Activated T-cell treated with anti-CD3 and anti-CD28 coated beads, Interleukin-2, amount 50 U/mL, for 1 hour (primary cell): ENCODE data around the gene LAIR2.
"Not testable (repeated sequence)": the region's sequence is repeated elsewhere in the genome, so short reads cannot be mapped to it uniquely, and the experiment has no call there.

ENCODE experiments used
- DNase-seq: peaks from one replicate; pipeline ENCODE4 v3.0.0-alpha.2; 2020

Gene LAIR2

DNA sequence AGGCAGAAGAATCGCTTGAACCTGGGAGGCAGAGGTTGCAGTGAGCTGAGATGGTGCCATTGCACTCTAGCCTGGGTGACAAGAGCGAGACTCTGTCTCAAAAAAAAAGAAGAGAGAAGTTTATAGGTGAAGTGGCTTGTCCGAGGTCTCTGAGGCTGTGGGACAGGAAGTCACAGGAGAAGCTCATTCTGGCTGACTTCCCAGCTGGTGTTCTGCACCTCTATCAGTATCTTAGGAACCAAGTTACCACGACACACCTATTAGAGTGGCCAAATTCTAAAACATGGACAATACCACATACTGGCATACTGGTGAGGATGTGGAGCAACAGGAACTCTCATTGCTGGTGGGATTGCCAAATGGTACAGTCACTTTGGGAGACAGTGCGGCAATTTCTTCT is 7.3 kb upstream of the LAIR2 start:
- DNase-seq = not testable (repeated sequence)

GRCh38 chr19:54497747-54498450 is 4.7 kb upstream of the LAIR2 start:
- DNase-seq = not testable (repeated sequence)

- DNase-seq = not testable (repeated sequence)
Measured at GRCh38 chr19:54498451-54498772, 4.2 kb upstream of the LAIR2 start.

DNA sequence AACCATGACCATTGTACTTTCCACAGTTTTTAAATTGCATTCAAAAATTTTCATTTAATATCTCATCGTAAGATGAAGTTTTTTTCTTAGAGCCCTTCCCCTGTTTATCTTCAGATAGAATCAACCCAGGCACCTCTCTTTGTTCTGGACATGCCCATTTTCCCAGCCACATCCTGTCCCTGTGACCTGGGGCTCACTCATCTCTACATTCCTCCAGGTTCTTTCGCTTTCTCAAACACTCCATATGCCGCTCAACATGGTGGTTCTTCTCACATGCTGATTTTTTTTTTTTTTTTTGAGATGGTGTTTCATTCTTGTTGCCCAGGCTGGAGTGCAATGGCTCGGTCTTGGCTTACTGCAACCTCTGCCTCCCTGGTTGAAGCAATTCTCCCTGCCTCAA is 2.9 kb downstream of the LAIR2 start:
- not testable (repeated sequence) for DNase-seq

- no peak for DNase-seq
Measured at GRCh38 chr19:54506079-54506478, 3.4 kb downstream of the LAIR2 start.

DNA sequence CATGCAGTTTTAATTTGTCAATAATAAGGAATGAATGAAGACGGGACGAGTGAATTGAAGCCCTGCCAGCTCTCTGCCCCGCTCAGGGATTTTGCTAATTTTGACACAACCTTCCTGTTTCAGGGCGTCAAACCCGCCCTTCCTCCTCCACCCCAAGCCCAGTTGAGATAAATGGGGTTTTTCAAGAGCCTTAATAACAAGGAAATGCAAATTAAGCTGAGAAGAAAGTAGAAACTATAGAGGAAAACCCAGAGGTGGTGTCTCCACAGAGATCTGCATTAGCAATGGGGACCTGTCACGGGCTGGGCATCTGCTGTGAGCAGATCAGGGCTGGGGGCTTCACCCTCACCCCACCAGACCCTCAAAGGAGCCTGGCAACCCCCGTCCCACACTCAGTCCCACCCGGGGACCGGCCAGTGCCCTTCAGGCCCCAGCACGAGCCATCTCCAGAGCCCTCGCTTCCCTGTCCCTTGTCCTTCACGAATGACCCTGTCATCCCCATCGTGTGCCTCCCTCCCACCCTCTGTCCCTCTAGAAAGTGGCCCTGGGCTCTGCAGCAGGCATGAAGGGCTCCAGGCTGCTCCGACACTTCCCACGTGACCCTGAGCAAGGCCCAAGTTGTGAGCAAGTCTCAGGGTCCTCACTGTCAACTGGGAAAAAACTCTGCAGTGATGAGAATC is 4.5 kb downstream of the LAIR2 start:
- DNase-seq = not testable (repeated sequence)

DNA sequence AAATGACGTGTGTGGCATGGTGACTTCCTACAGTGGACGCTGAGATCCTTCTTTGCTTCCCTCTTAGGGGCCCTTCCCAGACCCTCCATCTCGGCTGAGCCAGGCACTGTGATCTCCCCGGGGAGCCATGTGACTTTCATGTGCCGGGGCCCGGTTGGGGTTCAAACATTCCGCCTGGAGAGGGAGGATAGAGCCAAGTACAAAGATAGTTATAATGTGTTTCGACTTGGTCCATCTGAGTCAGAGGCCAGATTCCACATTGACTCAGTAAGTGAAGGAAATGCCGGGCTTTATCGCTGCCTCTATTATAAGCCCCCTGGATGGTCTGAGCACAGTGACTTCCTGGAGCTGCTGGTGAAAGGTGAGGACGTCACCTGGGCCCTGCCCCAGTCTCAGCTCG is 5.2 kb downstream of the LAIR2 start:
- no peak for DNase-seq

DNA sequence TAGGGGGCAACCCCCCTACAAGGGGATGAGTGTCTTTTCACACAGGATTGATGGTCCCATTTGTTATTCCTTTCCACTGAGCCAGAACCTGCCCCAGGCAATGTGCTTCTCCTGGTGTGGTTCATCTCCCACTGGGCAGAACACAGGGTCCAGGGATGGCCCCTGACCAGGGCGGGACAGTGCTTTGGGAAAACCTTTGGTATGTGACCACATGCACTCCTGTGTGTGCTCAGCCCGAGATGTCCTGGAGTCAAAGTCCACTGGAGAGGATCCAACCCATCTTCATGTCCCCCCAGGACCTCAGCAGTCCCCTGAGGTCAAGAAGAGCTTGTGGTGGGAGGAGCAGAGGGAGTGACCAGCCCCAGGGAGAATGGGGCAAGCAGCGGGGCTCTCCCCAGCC is 5.9 kb downstream of the LAIR2 start:
- not testable (repeated sequence) for DNase-seq

DNA sequence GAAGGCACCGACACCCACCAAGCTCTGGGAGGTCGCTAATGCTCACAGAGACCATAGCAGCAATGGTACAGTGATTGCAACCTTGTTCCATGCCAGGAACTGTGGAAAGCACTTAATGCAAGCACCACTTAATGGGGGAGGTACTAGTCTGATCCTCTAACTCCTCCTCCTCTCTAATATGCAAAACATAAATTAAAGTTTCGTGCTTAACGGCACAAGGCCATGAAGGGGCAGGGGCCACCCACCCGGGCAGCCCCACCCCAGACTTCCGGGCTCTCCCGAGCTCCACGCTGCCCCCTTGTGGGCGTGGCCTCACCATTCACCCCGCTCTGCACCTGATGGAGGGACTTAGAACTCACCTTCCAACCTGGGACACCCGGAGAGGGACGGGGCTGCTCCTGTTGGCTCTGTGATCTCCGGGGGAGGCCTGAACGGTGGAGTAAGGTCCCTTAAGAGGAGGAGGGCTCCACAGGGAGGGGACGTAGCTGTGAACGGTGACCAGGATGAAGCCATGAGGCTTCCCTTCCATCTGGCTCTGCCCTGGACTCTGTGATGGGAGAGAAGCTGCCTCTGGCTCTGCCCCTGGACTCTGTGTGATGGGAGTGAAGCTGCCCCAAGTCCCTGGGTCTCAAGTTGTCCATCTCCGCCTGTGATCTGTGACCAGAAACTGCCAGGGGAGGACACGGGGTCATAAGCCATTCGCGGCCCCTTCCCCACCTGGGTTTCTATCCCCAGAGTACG is 6.7 kb downstream of the LAIR2 start:
- DNase-seq = not testable (repeated sequence)

DNA sequence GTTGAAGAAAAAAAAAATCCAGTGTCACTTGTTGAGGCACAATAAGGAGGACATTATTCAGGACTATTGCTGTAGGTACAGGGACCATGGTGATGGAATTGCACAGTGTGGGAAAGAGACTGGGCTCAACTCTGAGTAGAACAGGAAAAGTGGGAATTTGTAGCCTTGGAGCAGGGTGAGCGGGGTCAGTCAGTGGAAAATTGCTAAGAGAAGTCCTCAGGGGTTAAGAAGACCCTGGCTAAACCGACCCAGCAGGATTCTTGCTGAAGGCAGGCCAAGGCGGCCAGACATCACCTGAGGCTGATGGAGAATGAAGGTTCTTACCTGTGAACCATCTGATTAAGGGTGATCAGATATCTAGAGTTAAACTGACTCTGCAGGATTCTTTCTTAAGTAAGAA is 12.5 kb downstream of the LAIR2 start:
- DNase-seq = no peak

- DNase-seq = peak; percentile 51
Measured at GRCh38 chr19:54517483-54517882, 14.9 kb downstream of the LAIR2 start.

DNA sequence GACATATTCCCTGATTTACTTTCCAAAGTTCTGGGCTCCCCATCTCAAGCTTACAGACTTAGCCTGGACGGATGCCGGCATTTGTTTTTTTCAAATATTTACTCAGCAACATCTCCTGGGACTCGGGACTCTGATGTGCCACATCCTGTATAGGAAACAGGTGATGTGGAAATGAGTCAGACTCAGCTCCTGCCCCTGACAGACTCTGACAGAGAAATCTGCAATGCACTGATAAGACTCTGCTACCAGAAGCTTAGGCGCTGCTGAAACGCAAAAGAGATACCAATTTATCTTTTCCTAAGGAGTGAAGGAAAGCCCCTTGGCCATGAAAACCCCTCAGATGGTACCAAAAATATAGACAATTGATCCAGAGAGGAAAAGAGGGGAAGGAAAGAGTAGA is 16.2 kb downstream of the LAIR2 start:
- DNase-seq = no peak

DNA sequence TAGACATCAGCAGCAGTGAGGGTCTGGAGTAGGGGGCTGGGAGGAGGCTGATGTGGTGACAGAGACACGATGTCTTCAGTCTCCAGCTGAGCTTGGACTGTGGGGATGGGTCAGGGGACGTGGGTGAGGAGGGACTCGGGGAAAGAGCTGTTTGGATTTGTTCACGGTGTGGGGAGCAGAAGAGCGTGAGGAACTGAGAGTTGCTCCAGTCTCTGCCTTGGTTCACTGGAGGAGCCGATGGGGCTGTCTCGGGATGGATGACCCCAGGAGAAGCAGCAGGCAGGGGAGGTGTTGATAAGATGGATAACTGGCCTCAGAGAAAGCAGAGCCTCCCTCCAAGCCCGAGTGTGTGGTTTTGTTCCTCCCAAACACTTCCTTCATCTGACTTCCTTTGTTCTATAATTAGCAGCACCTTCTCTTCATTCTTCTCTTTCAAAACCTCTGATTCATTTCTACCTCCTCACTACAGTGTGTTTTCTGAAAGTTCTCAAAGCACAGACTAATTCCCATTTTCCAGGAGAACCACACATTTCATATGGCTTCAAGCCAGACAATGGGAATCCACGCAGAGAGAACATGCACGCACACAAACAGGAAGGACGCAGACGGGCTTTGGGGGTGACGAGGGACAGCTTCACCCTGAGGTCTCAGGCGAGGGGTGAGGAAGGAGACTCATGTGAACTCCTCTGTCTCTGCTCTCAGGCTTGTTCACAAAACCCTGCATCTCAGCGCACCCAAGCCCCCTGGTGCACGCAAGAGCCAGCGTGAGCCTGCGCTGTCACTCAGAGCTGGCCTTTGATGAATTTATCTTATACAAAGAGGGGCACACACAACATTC is 18.6 kb downstream of the LAIR2 start:
- no peak for DNase-seq

DNA sequence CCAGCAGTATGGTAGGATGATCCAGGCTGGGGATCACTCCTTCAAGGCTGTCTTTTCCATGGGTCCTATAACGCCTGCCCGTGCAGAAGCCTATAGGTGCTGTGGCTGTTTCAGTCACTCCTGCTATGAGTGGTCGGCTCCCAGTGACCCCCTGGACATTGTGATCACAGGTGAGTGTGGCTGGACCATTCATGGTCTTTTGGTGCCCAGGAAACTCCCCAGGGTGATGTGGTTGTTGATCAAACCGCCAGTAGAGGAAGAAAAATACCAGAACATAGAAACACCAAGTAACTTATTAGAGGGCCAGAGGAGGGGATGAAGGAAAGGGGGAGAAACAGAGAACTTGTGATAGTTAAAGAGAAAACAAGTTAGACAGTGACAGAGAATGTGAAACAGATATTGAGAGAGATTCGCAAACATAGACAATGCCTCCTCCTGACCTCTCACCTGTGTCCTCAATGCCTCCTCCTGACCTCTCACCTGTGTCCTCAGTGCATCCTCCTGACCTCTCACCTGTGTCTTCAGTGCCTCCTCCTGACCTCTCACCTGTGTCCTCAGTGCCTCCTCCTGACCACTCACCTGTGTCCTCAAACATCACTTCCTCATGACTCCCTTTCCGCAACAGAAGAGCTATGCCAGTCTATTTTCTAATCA is 19.4 kb downstream of the LAIR2 start:
- DNase-seq = no peak

GRCh38 chr19:54523403-54523802 is 20.8 kb downstream of the LAIR2 start:
- no peak for DNase-seq

DNA sequence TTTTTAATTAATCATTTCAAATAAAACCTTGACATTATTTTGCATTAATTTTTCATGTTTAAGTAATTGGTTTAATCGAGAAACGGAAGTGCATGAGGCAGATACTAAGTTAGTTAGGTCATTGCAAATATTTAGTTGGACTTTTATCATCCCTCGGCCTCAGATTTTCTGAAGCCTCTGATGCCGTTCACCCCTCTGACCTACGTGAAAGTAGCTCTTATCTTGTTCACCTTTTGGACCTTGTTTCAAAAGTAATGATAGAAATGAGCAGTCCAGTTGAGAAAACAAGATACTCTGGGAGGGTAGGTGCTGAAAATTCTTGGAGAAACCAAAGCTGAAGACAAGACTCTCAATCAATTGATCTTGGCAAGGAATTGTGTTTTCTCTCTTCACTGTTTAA is 23.0 kb downstream of the LAIR2 start:
- DNase-seq = no peak

DNA sequence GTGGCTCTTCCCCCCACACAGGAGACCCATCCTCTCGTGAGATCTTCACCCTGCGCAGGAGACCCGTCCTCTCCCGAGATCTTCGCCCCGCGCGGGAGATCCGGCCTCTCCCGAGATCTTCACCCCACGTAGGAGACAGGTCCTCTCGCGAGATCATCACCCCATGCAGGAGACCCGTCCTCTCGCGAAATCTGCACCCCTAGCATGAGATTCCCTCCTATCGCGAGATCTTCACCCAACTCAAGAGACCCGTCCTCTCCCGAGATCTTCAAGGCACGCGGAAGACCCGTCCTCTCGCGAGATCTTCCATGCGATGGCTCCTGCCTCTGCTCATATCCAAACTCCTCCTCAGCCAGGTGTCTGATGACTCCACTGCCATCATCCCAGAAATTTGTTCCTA is 24.3 kb downstream of the LAIR2 start:
- DNase-seq = no peak

DNA sequence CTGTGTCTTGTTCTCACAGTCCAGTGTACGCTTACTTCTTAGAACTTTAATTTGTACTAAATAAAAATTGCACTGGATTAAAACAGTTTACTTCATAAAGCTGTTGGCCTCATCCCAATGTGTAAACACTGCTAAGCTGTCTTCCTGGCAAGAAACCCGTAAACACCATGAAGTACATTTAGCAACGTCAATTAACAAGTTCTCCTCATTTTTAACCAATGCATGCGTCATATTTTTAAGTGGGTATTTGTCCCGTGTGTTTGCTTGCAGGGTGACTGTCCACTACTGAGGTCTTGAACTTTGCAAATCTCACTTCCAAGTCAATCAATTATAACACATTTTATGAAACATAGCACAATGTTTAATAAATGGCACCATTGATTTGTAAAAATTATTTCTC is 28.2 kb downstream of the LAIR2 start:
- no peak for DNase-seq

- DNase-seq = no peak
Measured at GRCh38 chr19:54532528-54532927, 29.9 kb downstream of the LAIR2 start.

DNA sequence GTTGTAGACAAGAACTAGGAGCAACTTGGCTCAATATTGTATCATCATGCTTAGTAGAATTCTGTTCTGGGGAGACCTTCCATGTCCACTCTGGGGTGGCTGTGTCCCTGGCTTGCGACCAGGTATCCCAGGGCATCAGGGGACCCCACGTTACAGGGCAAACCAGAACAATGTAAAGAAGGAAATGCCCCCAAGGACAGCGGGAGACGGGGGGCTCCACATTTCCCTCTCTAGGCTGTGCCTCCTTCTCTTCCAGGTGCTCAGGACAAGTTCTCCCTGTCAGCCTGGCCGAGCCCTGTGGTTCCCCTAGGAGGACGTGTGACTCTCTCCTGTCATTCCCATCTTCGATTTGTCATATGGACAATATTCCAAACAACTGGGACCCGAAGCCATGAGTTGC is 30.8 kb downstream of the LAIR2 start:
- no peak for DNase-seq

- no peak for DNase-seq
Measured at GRCh38 chr19:54534156-54534555, 31.5 kb downstream of the LAIR2 start.

DNA sequence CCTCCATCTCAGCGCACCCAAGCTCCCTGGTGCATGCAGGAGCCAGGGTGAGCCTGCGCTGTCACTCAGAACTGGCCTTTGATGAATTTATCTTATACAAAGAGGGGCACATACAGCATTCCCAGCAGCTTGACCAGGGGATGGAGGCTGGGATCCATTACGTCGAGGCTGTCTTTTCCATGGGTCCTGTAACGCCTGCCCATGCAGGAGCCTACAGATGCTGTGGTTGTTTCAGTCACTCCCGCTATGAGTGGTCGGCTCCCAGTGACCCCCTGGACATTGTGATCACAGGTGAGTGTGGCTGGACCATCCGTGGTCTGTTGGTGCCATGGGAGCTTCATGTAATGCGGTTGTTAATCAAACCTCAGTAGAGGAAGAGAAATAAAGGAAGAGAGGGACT is 33.0 kb downstream of the LAIR2 start:
- no peak for DNase-seq

GRCh38 chr19:54536956-54537355 is 34.3 kb downstream of the LAIR2 start:
- DNase-seq = no peak
